ENCODE results near the gene DLEC1. TPM values are rescaled to one million over a fixed set of nuclear protein-coding genes. Genes with fewer than 3 reads are reported as not detected.

The DLEC1 gene
- total and polyA plus RNA-seq, 5 donors from 2014 or later, result 0.09 to 4.9 (median 0.64) TPM

DNA sequence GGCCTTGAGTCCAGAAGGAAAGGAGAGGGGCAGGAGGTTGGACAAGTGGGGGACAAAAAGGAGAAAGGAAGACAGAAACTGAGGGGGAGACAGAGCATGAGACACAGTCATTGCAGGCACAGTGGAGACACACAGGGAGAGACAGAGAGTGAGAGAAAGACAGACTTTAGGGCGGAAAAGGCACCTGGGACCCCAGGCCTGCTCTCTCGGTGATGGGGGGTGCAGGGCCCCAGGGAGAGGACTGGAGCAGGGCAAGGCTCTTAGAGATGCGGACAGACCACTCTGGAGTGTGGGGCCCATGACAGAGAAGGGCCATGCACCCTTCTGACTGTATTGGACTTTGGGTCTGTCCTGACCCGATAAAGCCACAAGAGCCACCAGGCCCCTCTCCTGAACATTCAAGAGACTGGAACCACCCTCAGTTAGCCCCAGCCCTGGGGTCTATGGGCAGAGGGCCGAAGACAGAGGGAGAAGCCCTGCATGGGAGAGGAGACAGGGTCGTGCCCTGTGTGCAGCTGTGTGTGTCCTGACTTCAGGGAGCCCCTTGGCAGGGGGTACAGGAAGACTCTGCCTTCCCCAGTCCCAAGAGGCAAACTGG, 22.1 kb upstream of the DLEC1 start:
- Mint-ChIP-seq H3K4me1 (peaks cover 0 to 18% (median 2%) of the 10 kb centered on the region in 4 donors), H3K9me3 (peaks cover 0 to 11% (median 0%) of the 10 kb centered on the region in 7 donors), H3K27me3 (no peaks in the 10 kb centered on the region), H3K4me3 (no peak overlapping the region), H3K27ac (no peak overlapping the region), H3K36me3 (peaks cover 60% of the 10 kb centered on the region)
- Histone ChIP-seq H3K27me3 (ENCODE audit: control insufficient read depth, insufficient read depth, low read length) (no peaks in the 10 kb centered on the region), H3K9me3 (ENCODE audit: control insufficient read depth in 2 of 2, low read length in 2 of 2) (peaks cover 0 to 10% of the 10 kb centered on the region in 2 experiments), H3K36me3 (ENCODE audit: control insufficient read depth, insufficient read depth, low read length) (peaks cover 51% of the 10 kb centered on the region), H3K4me1 (ENCODE audit: control insufficient read depth, insufficient read depth, low read length, poor library complexity, severe bottlenecking) (peaks cover 4% of the 10 kb centered on the region), H3K4me3 (ENCODE audit: low read depth, low read length) (no peak overlapping the region), H3K27ac (ENCODE audit: insufficient read depth, low read length, poor library complexity, severe bottlenecking) (no peak overlapping the region)
- ATAC-seq (ENCODE audit: low read depth in 2 of 2) (no peak), DNase-seq (no peak)

DNA sequence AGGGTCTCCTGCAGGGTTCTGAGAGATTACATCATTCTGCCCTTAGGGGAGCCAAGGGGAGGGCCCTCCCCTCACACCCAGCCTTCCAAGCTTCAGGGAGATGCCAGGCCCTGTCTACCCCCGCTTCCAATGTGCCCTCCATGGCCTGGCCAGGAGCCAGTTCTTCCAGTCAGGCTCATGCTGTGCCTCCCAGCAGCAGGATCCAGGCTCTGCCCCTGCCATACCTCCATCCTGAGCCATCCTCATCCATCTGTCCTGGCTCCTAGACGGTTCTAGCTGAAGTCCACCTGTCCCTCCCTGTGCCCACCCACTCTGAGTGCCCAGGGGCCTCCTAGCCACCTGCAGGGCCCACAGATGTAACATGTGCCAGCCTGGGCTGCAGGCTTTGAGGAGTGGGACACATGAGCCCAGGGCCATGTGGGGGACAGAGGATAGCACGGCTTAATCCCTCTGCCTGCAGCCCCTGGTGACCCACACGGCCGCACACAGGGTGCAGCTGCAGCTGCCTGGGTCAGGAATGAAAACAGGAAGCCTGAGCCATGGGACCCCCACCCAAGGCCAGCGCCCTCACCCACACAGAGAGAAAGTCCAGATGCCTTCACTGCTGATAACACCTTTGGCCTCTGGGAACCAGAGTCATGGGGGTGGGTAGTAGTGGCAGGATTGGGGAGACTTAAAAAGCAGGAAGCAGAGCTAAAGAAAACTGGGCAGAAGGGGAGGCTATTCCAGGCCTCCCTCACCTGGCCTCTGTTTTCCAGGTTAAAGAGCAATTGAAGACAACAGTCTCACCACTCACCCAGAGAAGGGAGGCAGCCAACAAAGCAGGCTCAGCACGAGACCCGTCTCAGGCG, 21.3 kb upstream of the DLEC1 start:
- H3K4me3 ChIP-seq (ENCODE audit: low read depth, low read length), result no peak overlapping the region
- peaks cover 60% of the 10 kb centered on the region for H3K36me3 Mint-ChIP-seq
- H3K9me3 Mint-ChIP-seq, result peaks cover 0 to 11% (median 0%) of the 10 kb centered on the region in 7 donors
- peaks cover 0 to 23% (median 2%) of the 10 kb centered on the region in 4 donors for H3K4me1 Mint-ChIP-seq
- H3K4me1 ChIP-seq (ENCODE audit: control insufficient read depth, insufficient read depth, low read length, poor library complexity, severe bottlenecking), result peaks cover 8% of the 10 kb centered on the region
- H3K4me3 Mint-ChIP-seq, result no peak overlapping the region
- H3K27ac Mint-ChIP-seq, result no peak overlapping the region
- H3K36me3 ChIP-seq (ENCODE audit: control insufficient read depth, insufficient read depth, low read length), result peaks cover 51% of the 10 kb centered on the region
- no peak overlapping the region for H3K27ac ChIP-seq (ENCODE audit: insufficient read depth, low read length, poor library complexity, severe bottlenecking)
- H3K27me3 ChIP-seq (ENCODE audit: control insufficient read depth, insufficient read depth, low read length), result no peaks in the 10 kb centered on the region
- DNase-seq (no peak), ATAC-seq (ENCODE audit: low read depth in 2 of 2) (no peak)
- H3K27me3 Mint-ChIP-seq, result no peaks in the 10 kb centered on the region
- H3K9me3 ChIP-seq (ENCODE audit: control insufficient read depth in 2 of 2, low read length in 2 of 2), result peaks cover 0 to 10% of the 10 kb centered on the region in 2 experiments

DNA sequence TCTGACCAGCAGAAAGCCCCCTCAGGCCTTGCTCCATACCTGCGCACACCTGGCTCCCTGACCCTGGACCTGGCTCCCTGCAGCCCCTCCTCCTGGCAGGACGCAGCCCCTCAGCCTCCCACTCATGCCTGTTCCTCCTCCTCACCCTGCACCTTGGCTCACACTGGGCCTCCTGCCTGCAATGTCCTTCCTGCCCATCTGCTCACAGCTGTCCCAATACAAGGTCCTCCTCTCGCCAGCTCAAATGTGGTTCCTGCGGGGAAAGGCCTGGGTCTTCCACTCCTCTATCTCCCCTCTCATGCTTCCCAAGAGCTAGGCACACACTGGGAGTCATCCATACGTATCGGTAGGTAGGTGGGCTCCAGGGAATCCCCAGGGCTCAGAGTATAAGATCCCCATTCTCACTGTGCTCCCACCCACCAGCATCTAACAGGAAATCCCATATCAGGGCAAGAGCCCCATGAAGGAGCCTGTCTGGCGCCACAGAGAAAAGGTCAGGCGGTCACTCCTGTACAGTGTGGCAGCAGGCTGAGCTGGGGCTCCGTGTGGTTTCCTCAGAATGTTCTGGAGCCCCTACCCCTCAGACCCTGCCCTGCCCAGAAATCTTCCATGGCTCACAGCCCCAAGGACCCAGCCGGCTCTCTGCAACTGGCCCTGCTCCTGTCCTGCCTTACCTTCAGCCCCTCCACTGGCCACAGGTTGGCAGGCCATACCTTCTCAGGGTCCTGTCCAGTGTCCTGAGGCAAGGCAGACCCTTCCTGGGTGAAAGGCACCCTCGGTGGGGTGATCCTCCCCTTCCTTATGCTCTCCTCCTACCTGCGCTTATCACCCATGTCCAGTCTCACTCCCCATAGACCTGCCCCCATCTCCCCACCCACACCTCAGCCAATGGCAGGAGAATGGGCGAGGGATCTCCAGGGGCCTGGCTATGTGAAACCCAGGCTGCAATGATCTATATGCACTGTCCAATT, 20.4 kb upstream of the DLEC1 start:
- no peak overlapping the region for H3K4me3 Mint-ChIP-seq
- peaks cover 0 to 10% of the 10 kb centered on the region in 2 experiments for H3K9me3 ChIP-seq (ENCODE audit: control insufficient read depth in 2 of 2, low read length in 2 of 2)
- peaks cover 58% of the 10 kb centered on the region for H3K36me3 Mint-ChIP-seq
- no peak for ATAC-seq (ENCODE audit: low read depth in 2 of 2)
- H3K27me3 ChIP-seq (ENCODE audit: control insufficient read depth, insufficient read depth, low read length), result no peaks in the 10 kb centered on the region
- DNase-seq, result no peak
- H3K27ac Mint-ChIP-seq, result no peak overlapping the region
- peaks cover 17% of the 10 kb centered on the region for H3K4me1 ChIP-seq (ENCODE audit: control insufficient read depth, insufficient read depth, low read length, poor library complexity, severe bottlenecking)
- peaks cover 0 to 33% (median 5%) of the 10 kb centered on the region in 4 donors for H3K4me1 Mint-ChIP-seq
- no peaks in the 10 kb centered on the region for H3K27me3 Mint-ChIP-seq
- no peak overlapping the region for H3K4me3 ChIP-seq (ENCODE audit: low read depth, low read length)
- peaks cover 0 to 11% (median 0%) of the 10 kb centered on the region in 7 donors for H3K9me3 Mint-ChIP-seq
- H3K36me3 ChIP-seq (ENCODE audit: control insufficient read depth, insufficient read depth, low read length), result peaks cover 49% of the 10 kb centered on the region
- no peak overlapping the region for H3K27ac ChIP-seq (ENCODE audit: insufficient read depth, low read length, poor library complexity, severe bottlenecking)

DNA sequence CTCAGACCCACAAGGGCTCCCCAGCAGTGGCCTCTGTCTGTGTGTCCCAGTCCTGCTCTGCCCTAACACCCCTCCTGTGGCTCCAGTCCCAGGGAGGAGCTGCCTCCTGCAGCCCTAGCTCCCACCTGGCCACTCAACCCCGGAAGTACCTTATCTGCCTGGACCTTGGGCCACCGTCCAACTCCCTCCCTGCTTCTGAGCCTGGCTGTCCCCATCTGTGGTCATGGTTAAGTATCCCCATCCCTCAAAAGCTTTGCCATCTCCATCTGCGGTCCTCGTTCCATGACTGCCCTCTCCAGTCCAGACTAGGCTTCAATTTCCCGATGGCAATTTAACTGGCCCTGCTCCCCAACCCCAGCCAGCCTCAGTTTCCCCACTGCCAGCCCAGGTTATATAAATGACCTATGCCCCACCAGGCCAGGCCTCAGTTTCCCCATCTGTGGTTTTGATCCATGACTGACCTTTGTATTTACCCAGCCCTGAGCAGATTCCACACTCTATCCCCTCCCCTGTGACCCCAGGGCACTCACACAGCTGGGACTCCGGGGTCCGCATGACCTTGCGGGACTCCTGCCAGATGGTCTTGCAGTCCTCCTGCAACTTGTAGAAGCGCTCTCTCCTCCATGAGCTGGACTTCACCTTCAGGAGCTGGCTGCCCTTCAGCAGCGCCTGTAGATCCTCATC, 19.2 kb upstream of the DLEC1 start:
- peaks cover 25% of the 10 kb centered on the region for H3K4me1 ChIP-seq (ENCODE audit: control insufficient read depth, insufficient read depth, low read length, poor library complexity, severe bottlenecking)
- Mint-ChIP-seq H3K27me3 (no peaks in the 10 kb centered on the region), H3K4me3 (peak overlapping the region in 1 of 4 donors; percentile 33), H3K27ac (peak overlapping the region in 2 of 3 donors; percentile 32 to 94), H3K36me3 (peaks cover 50% of the 10 kb centered on the region), H3K9me3 (peaks cover 0 to 11% (median 0%) of the 10 kb centered on the region in 7 donors), H3K4me1 (peaks cover 0 to 43% (median 8%) of the 10 kb centered on the region in 4 donors)
- H3K27ac ChIP-seq (ENCODE audit: insufficient read depth, low read length, poor library complexity, severe bottlenecking), result no peak overlapping the region
- H3K9me3 ChIP-seq (ENCODE audit: control insufficient read depth in 2 of 2, low read length in 2 of 2), result peaks cover 0 to 10% of the 10 kb centered on the region in 2 experiments
- H3K27me3 ChIP-seq (ENCODE audit: control insufficient read depth, insufficient read depth, low read length), result no peaks in the 10 kb centered on the region
- H3K4me3 ChIP-seq (ENCODE audit: low read depth, low read length), result no peak overlapping the region
- ATAC-seq (ENCODE audit: low read depth in 2 of 2) (no peak), DNase-seq (no peak)
- H3K36me3 ChIP-seq (ENCODE audit: control insufficient read depth, insufficient read depth, low read length), result peaks cover 47% of the 10 kb centered on the region

DNA sequence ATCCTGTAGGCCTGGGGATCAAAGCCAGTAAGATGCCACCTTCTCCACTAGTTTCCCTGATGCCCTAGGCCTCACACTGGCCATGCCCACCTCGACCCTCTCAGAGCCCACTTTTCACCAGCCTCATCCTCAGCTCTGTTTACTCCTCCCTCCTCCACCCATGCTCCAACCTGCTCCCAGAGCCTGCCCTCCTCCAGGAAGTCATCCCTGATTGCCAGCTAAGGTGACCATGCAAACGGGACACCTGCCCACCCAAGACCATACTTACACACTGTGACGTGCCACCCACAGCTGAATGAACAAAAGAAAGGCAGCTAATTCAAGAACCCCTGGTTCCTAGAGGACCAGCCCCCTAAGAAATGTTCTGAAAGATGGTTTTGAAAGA, 18.7 kb upstream of the DLEC1 start:
- Histone ChIP-seq H3K36me3 (ENCODE audit: control insufficient read depth, insufficient read depth, low read length) (peaks cover 43% of the 10 kb centered on the region), H3K4me3 (ENCODE audit: low read depth, low read length) (no peak overlapping the region), H3K9me3 (ENCODE audit: control insufficient read depth in 2 of 2, low read length in 2 of 2) (peaks cover 0 to 10% of the 10 kb centered on the region in 2 experiments), H3K27ac (ENCODE audit: insufficient read depth, low read length, poor library complexity, severe bottlenecking) (no peak overlapping the region), H3K4me1 (ENCODE audit: control insufficient read depth, insufficient read depth, low read length, poor library complexity, severe bottlenecking) (peaks cover 27% of the 10 kb centered on the region), H3K27me3 (ENCODE audit: control insufficient read depth, insufficient read depth, low read length) (no peaks in the 10 kb centered on the region)
- no peak for ATAC-seq (ENCODE audit: low read depth in 2 of 2)
- Mint-ChIP-seq H3K9me3 (peaks cover 0 to 11% (median 0%) of the 10 kb centered on the region in 7 donors), H3K4me1 (peaks cover 0 to 49% (median 11%) of the 10 kb centered on the region in 4 donors), H3K36me3 (peaks cover 45% of the 10 kb centered on the region), H3K4me3 (peak overlapping the region in 1 of 4 donors; percentile 33), H3K27me3 (no peaks in the 10 kb centered on the region), H3K27ac (peak overlapping the region in 2 of 3 donors; percentile 32 to 94)
- no peak for DNase-seq

DNA sequence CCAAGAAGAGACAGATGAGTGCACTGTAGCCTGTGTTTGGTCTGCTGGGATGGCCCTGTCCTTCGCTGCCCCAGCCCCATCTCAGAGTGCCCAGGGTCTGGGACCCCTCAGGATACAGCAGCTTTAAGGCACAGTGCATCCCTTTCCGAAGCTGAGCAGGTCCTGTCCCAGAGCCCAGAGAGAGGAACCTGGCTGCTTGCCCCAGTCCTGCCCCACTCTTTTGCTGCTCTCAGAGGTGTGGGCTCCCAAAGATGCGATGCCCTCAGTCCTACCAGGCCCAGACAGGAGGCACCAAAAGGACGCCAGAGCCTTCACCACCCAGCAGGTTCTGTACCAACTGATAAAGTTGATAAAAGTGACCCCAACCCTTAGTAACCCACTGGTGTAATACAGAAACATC, 17.8 kb upstream of the DLEC1 start:
- peak overlapping the region in 2 of 3 donors; percentile 85 to 94 for H3K27ac Mint-ChIP-seq
- ATAC-seq (ENCODE audit: low read depth in 2 of 2), result no peak
- no peak for DNase-seq
- H3K27ac ChIP-seq (ENCODE audit: insufficient read depth, low read length, poor library complexity, severe bottlenecking), result no peak overlapping the region
- no peak overlapping the region for H3K4me3 Mint-ChIP-seq
- no peaks in the 10 kb centered on the region for H3K27me3 Mint-ChIP-seq
- peaks cover 0 to 55% (median 16%) of the 10 kb centered on the region in 4 donors for H3K4me1 Mint-ChIP-seq
- H3K36me3 ChIP-seq (ENCODE audit: control insufficient read depth, insufficient read depth, low read length), result peaks cover 34% of the 10 kb centered on the region
- peaks cover 36% of the 10 kb centered on the region for H3K4me1 ChIP-seq (ENCODE audit: control insufficient read depth, insufficient read depth, low read length, poor library complexity, severe bottlenecking)
- H3K4me3 ChIP-seq (ENCODE audit: low read depth, low read length), result no peak overlapping the region
- peaks cover 0 to 8% (median 0%) of the 10 kb centered on the region in 7 donors for H3K9me3 Mint-ChIP-seq
- H3K9me3 ChIP-seq (ENCODE audit: control insufficient read depth in 2 of 2, low read length in 2 of 2), result peaks cover 0 to 6% of the 10 kb centered on the region in 2 experiments
- peaks cover 36% of the 10 kb centered on the region for H3K36me3 Mint-ChIP-seq
- H3K27me3 ChIP-seq (ENCODE audit: control insufficient read depth, insufficient read depth, low read length), result no peaks in the 10 kb centered on the region
